H1 (cell line): Measurements from ENCODE around the gene KRT12. TPM values are rescaled to one million over a fixed set of nuclear protein-coding genes. Genes with fewer than 3 reads are reported as not detected.

ENCODE experiments used
- ASH2L ChIP-seq: fragments of 200-600, 300-600 bp; sonication (generic); IDR thresholded peaks from one replicate; pipeline ENCODE4 v1.7.1; 2017; ENCODE audit warnings: low read length
- ATF2 ChIP-seq: IDR thresholded peaks from 2 replicates; pipeline ENCODE4 v1.6.1; 2012; ENCODE audit warnings: low read length, inconsistent platforms
- BACH1 ChIP-seq: IDR thresholded peaks from 2 replicates; pipeline ENCODE4 v1.6.1; 2012; ENCODE audit warnings: low read length, improper control_type of control experiment
- CBX8 ChIP-seq: fragments of 300-800, 300-1000 bp; sonication (generic); IDR thresholded peaks from 2 replicates; pipeline ENCODE4 v1.7.1; 2016; ENCODE audit warnings: low read depth, low read length, borderline replicate concordance
- CEBPB ChIP-seq: IDR thresholded peaks from 2 replicates; pipeline ENCODE4 v1.6.1; 2012; ENCODE audit warnings: low read depth, low read length
- CHD2 ChIP-seq: IDR thresholded peaks from 2 replicates; pipeline ENCODE4 v1.6.1; 2012; ENCODE audit warnings: low read length, improper control_type of control experiment
- CTCF ChIP-seq, 3 experiments: IDR thresholded peaks; 1 replicate in 2 of 3; 2 replicates in 1 of 3; pipeline versions ENCODE4 v1.5.1 to v1.6.1; 2011; ENCODE audit warnings: low read length in 3 of 3, mild to moderate bottlenecking in 3 of 3, inconsistent platforms in 2 of 3, low read depth in 1 of 3, moderate library complexity in 1 of 3; ENCODE audit not compliant: insufficient read depth in 1 of 3; ENCODE audit errors: control extremely low read depth in 1 of 3
- FOSL1 ChIP-seq: IDR thresholded peaks from 2 replicates; pipeline ENCODE4 v1.6.1; 2011; ENCODE audit warnings: mild to moderate bottlenecking, low read depth, low read length, moderate library complexity; ENCODE audit not compliant: insufficient read depth
- HDAC2 ChIP-seq, 2 experiments: fragments of 300-600 bp in 1 of 2; sonication (generic) in 1 of 2; IDR thresholded peaks; 2 replicates each; pipeline ENCODE4 v1.6.1; 2011 to 2012; ENCODE audit warnings: low read depth in 2 of 2, low read length in 2 of 2, mild to moderate bottlenecking in 2 of 2, moderate library complexity in 2 of 2, borderline replicate concordance in 1 of 2, inconsistent platforms in 1 of 2
- HDAC6 ChIP-seq: IDR thresholded peaks from one replicate; pipeline ENCODE4 v1.7.1; 2012; ENCODE audit warnings: low read depth, mild to moderate bottlenecking, inconsistent platforms, low read length, moderate library complexity
- KDM5A ChIP-seq: fragments of 200-600 bp; IDR thresholded peaks from 2 replicates; pipeline ENCODE4 v1.7.1; 2012; ENCODE audit warnings: mild to moderate bottlenecking, low read length, inconsistent platforms, mixed read lengths
- MAX ChIP-seq: IDR thresholded peaks from 2 replicates; pipeline ENCODE4 v1.6.1; 2012; ENCODE audit warnings: inconsistent platforms
- PHF8 ChIP-seq: fragments of 200-600 bp; sonication (generic); conservative IDR thresholded peaks from 2 replicates; pipeline ENCODE4 v1.7.1; 2012; ENCODE audit warnings: low read depth, mild to moderate bottlenecking, inconsistent platforms, low read length, moderate library complexity
- POLR2A ChIP-seq, 2 experiments: IDR thresholded peaks; 1 replicate in 1 of 2; 2 replicates in 1 of 2; pipeline ENCODE4 v1.6.1; 2011; ENCODE audit warnings: low read depth in 2 of 2, low read length in 2 of 2, mild to moderate bottlenecking in 2 of 2; ENCODE audit errors: control extremely low read depth in 1 of 2
- POU5F1 ChIP-seq: IDR thresholded peaks from 2 replicates; pipeline ENCODE4 v1.6.1; 2011; ENCODE audit warnings: low read depth, mild to moderate bottlenecking, low read length, moderate library complexity
- RXRA ChIP-seq: IDR thresholded peaks from 2 replicates; pipeline ENCODE4 v1.6.1; 2011; ENCODE audit warnings: low read depth, mild to moderate bottlenecking, low read length, moderate library complexity; ENCODE audit not compliant: insufficient read depth
- SIRT6 ChIP-seq: IDR thresholded peaks from one replicate; pipeline ENCODE4 v1.7.1; 2012; ENCODE audit warnings: low read length, inconsistent platforms
- SIX5 ChIP-seq: IDR thresholded peaks from 2 replicates; pipeline ENCODE4 v1.6.1; 2011; ENCODE audit warnings: mild to moderate bottlenecking, low read depth, low read length
- SP2 ChIP-seq: IDR thresholded peaks from 2 replicates; pipeline ENCODE4 v1.6.1; 2012; ENCODE audit warnings: mild to moderate bottlenecking, low read length, inconsistent platforms
- TCF12 ChIP-seq: IDR thresholded peaks from 2 replicates; pipeline ENCODE4 v1.6.1; 2011; ENCODE audit warnings: low read depth, mild to moderate bottlenecking, low read length
- TEAD4 ChIP-seq: IDR thresholded peaks from 2 replicates; pipeline ENCODE4 v1.6.1; 2012; ENCODE audit warnings: low read depth, low read length, inconsistent platforms, mixed read lengths
- polyA plus RNA-seq, 7 experiments: library from polyadenylated mRNA; depleted of rRNA in 3 of 7; stranded (reverse) in 5 of 7; unstranded in 2 of 7; fragments of >200 nt in 5 of 7; fragments of 200-250 nt in 2 of 7; gene quantifications; 1 replicate in 5 of 7; 2 replicates in 1 of 7; 4 replicates in 1 of 7; pipeline versions ENCODE4 v1.2.1 to v1.2.3, GENCODE V29; 2011 to 2013; ENCODE audit warnings: missing spikeins in 2 of 7, mixed read lengths in 2 of 7
- total RNA-seq: library from RNA; stranded (reverse); fragmentation: NEBNext Ultra II Directional; extraction: Animal tissue kit (Norgen Biotek cat#: 25700); gene quantifications from 2 replicates; pipeline ENCODE4 v1.2.1, GENCODE V29; 2021

Gene KRT12
- total and polyA plus RNA-seq, 2 of the 8 experiments (the other 6 are each of a cell fraction or from before 2014, with no cell fraction given), result not detected

GRCh38 chr17:40862985-40863733 lies 3.9 kb downstream of the KRT12 start (continued):
- peak; percentile 80 to 96 (median 95) for TF ChIP-seq CTCF (IDR thresholded peaks at IDR 0.05; ENCODE audit: control extremely low read depth in 1 of 3, insufficient read depth in 1 of 3, low read depth in 1 of 3, low read length in 3 of 3)
- no peak for TF ChIP-seq ATF2
- TF ChIP-seq MAX, result peak; percentile 61
- TF ChIP-seq RXRA, result no peak
- TF ChIP-seq PHF8, result no peak
- TF ChIP-seq SIX5, result no peak
- TF ChIP-seq SP2, result no peak
- TF ChIP-seq KDM5A, result no peak
- no peak for TF ChIP-seq CBX8
- no peak for TF ChIP-seq SIRT6
- no peak for TF ChIP-seq CEBPB
- TF ChIP-seq TEAD4, result no peak
- TF ChIP-seq TCF12, result peak; percentile 82; the same call in 1 of the 2 replicates
- TF ChIP-seq FOSL1, result no peak
- TF ChIP-seq HDAC2 (IDR thresholded peaks at IDR 0.05; ENCODE audit: borderline replicate concordance in 1 of 2, low read depth in 2 of 2, low read length in 2 of 2), result no peak
- no peak for TF ChIP-seq HDAC6
- no peak for TF ChIP-seq POU5F1
- TF ChIP-seq POLR2A (IDR thresholded peaks at IDR 0.05; ENCODE audit: control extremely low read depth in 1 of 2, low read depth in 2 of 2, low read length in 2 of 2), result no peak
- TF ChIP-seq ASH2L, result no peak
- no peak for TF ChIP-seq BACH1
- TF ChIP-seq CHD2, result peak; percentile 33; the same call in 1 of the 2 replicates
